Smooth muscle cell of the coronary artery (primary cell): ENCODE results near the gene TBX10. TPM values are rescaled to one million over a fixed set of nuclear protein-coding genes. Genes with fewer than 3 reads are reported as not detected.

ENCODE experiments used
- total RNA-seq: library from RNA; depleted of rRNA; stranded (reverse); fragments of >200 nt; gene quantifications from 2 replicates; pipeline ENCODE4 v1.2.3, GENCODE V29; 2014; ENCODE audit warnings: low replicate concordance

Gene TBX10
- not detected in 2 replicates for total RNA-seq

GRCh38 chr11:67639438-67639859 is at the start of gene TBX10:
TSS of gene TBX10 (minus strand) at chr11:67639763. CDS start at chr11:67639472, 291 bp downstream.

GRCh38 chr11:67674442-67674871 is 34.9 kb upstream of the TBX10 start, which contains the start of gene ALDH3B2:
TSS of gene ALDH3B2 (minus strand) at chr11:67674623. CDS start at chr11:67666935, 7,688 bp downstream.

GRCh38 chr11:67629386-67630227 is 10.0 kb downstream of the TBX10 start, which contains the start of gene NUDT8:
TSS of gene NUDT8 (minus strand) at chr11:67629937. CDS start at chr11:67629911, 26 bp downstream.

GRCh38 chr11:67606492-67607295 is 32.9 kb downstream of the TBX10 start, which contains the start of gene NDUFV1:
TSS of gene NDUFV1 (plus strand) at chr11:67606936. CDS start at chr11:67607005, 69 bp downstream.

GRCh38 chr11:67583247-67584204 is 56.0 kb downstream of the TBX10 start, which contains the start of gene GSTP1:
TSS of gene GSTP1 (plus strand) at chr11:67583812. CDS start at chr11:67583844, 32 bp downstream.

Other genes starting within 250 kb of the TBX10 start
- 4.1 and 4.8 TPM in 2 replicates for gene RAD9A, start 247.8 kb downstream of the TBX10 start, total RNA-seq
- gene PPP1CA, start 237.9 kb downstream of the TBX10 start, total RNA-seq: 81.6 and 202 TPM in 2 replicates
- gene TBC1D10C, start 235.7 kb downstream of the TBX10 start, total RNA-seq: not detected in 2 replicates
- gene CARNS1, start 224.1 kb downstream of the TBX10 start, total RNA-seq: under 0.01 and 0.30 TPM in 2 replicates
- gene RPS6KB2, start 211.3 kb downstream of the TBX10 start, total RNA-seq: 24.3 and 55.9 TPM in 2 replicates
- gene PTPRCAP, start 202.1 kb downstream of the TBX10 start, total RNA-seq: 0.23 and 0.30 TPM in 2 replicates
- 147 and 225 TPM in 2 replicates for gene CORO1B, start 196.3 kb downstream of the TBX10 start, total RNA-seq
- not detected in 2 replicates for gene GPR152, start 187.0 kb downstream of the TBX10 start, total RNA-seq
- not detected in 2 replicates for gene CABP4, start 184.4 kb downstream of the TBX10 start, total RNA-seq
- 4.1 and 24.4 TPM in 2 replicates for gene TMEM134, start 170.5 kb downstream of the TBX10 start, total RNA-seq
- gene AIP, start 156.7 kb downstream of the TBX10 start, total RNA-seq: 128 and 227 TPM in 2 replicates
- 26.0 and 28.7 TPM in 2 replicates for gene PITPNM1, start 134.4 kb downstream of the TBX10 start, total RNA-seq
- gene CDK2AP2, start 131.6 kb downstream of the TBX10 start, total RNA-seq: 2.8 and 16.2 TPM in 2 replicates
- gene CABP2, start 116.3 kb downstream of the TBX10 start, total RNA-seq: not detected in 2 replicates
- 443 and 1,598 TPM in 2 replicates for gene GSTP1, start 56.0 kb downstream of the TBX10 start, total RNA-seq
- gene NDUFV1, start 32.8 kb downstream of the TBX10 start, total RNA-seq: 201 and 458 TPM in 2 replicates
- gene NUDT8, start 9.8 kb downstream of the TBX10 start, total RNA-seq: 3.6 and 4.4 TPM in 2 replicates
- gene ACY3, start 11.0 kb upstream of the TBX10 start, total RNA-seq: not detected in 2 replicates
- gene ALDH3B2, start 34.9 kb upstream of the TBX10 start, total RNA-seq: not detected in 2 replicates